IMR-90 (cell line): ENCODE measurements around the gene PCDHGA5. TPM values are rescaled to one million over a fixed set of nuclear protein-coding genes. Genes with fewer than 3 reads are reported as not detected.

Experiments used
- ATAC-seq: fragments of 200-7000 bp; cut with Tn5 transposase; 2 replicates; pipeline ENCODE4 v1.9.1; 2020; ENCODE audit warnings: low read depth, mild to moderate bottlenecking, moderate library complexity
- BruUV-seq: library from RNA; stranded (reverse); fragments of 400-500 nt; replicated peaks from 2 replicates; lab custom pipeline; 2021; lab: Mats Ljungman, UMichigan
- CTCF ChIA-PET: fragments of 300-600 bp; formaldehyde crosslinking; extraction: SDS; loops from one replicate; lab custom pipeline; 2021; ENCODE audit warnings: antibody characterized with exemption; lab: Yijun Ruan, JAX
- POLR2A ChIA-PET: fragments of 300-600 bp; sonication (Branson Sonifier 250); formaldehyde crosslinking; loops from one replicate; lab custom pipeline; 2022; ENCODE audit warnings: antibody characterized with exemption; ENCODE audit not compliant: unreplicated experiment; lab: Charles Lee
- DNase-seq: peaks from one replicate; pipeline ENCODE4 v3.0.0; 2013
- H2AFZ ChIP-seq: replicated peaks from 2 replicates; pipeline ENCODE3; 2013; ENCODE audit warnings: low read length, mild to moderate bottlenecking; ENCODE audit not compliant: poor library complexity
- H2AK5ac ChIP-seq: 2 replicates; pipeline ENCODE4 v1.6.1; 2013; ENCODE audit warnings: low read depth, low read length, inconsistent platforms
- H2AK9ac ChIP-seq: replicated peaks from 2 replicates; pipeline ENCODE3; 2013; ENCODE audit warnings: mild to moderate bottlenecking, low read depth, low read length, moderate library complexity; ENCODE audit not compliant: poor library complexity
- H2BK120ac ChIP-seq: 2 replicates; pipeline ENCODE4 v1.6.1; 2013; ENCODE audit warnings: low read depth, low read length, inconsistent platforms
- H2BK15ac ChIP-seq: 3 replicates; pipeline ENCODE4 v1.6.1; 2013; ENCODE audit warnings: low read depth, low read length, inconsistent platforms
- H2BK20ac ChIP-seq: 2 replicates; pipeline ENCODE4 v1.6.1; 2013; ENCODE audit warnings: low read depth, mild to moderate bottlenecking, inconsistent platforms, low read length, moderate library complexity
- H2BK5ac ChIP-seq: 2 replicates; pipeline ENCODE4 v1.6.1; 2013; ENCODE audit warnings: mild to moderate bottlenecking, low read depth, low read length, inconsistent platforms; ENCODE audit not compliant: poor library complexity, severe bottlenecking
- H3K14ac ChIP-seq: replicated peaks from 2 replicates; pipeline ENCODE4 v1.6.1; 2013; ENCODE audit warnings: low read depth, low read length, inconsistent platforms
- H3K18ac ChIP-seq: 2 replicates; pipeline ENCODE4 v1.6.1; 2013; ENCODE audit warnings: low read depth, low read length, control low read depth
- H3K23ac ChIP-seq: 2 replicates; pipeline ENCODE4 v1.6.1; 2013; ENCODE audit warnings: low read depth, low read length, inconsistent platforms
- H3K27ac ChIP-seq: 2 replicates; pipeline ENCODE4 v1.5.1; 2013; ENCODE audit warnings: mild to moderate bottlenecking, control low read depth, low read length; ENCODE audit not compliant: insufficient read depth
- H3K27me3 ChIP-seq: 2 replicates; pipeline ENCODE4 v1.6.1; 2013; ENCODE audit warnings: low read length; ENCODE audit not compliant: control insufficient read depth, insufficient read depth
- H3K36me3 ChIP-seq: 2 replicates; pipeline ENCODE4 v1.6.1; 2013; ENCODE audit warnings: low read length, mixed read lengths; ENCODE audit not compliant: control insufficient read depth, insufficient read depth
- H3K4ac ChIP-seq: 2 replicates; pipeline ENCODE4 v1.6.1; 2013; ENCODE audit warnings: low read depth, low read length, inconsistent platforms
- H3K4me1 ChIP-seq: 2 replicates; pipeline ENCODE4 v1.6.1; 2013; ENCODE audit warnings: low read length, mixed read lengths; ENCODE audit not compliant: control insufficient read depth, insufficient read depth
- H3K4me2 ChIP-seq: 2 replicates; pipeline ENCODE4 v1.6.1; 2013; ENCODE audit warnings: low read depth, mild to moderate bottlenecking, control low read depth, low read length, moderate library complexity
- H3K4me3 ChIP-seq: 2 replicates; pipeline ENCODE4 v1.5.1; 2013; ENCODE audit warnings: low read depth, mild to moderate bottlenecking, control low read depth, low read length, moderate library complexity; ENCODE audit not compliant: insufficient read depth
- H3K56ac ChIP-seq: 2 replicates; pipeline ENCODE4 v1.6.1; 2013; ENCODE audit warnings: low read length, inconsistent platforms; ENCODE audit not compliant: insufficient read depth; ENCODE audit errors: extremely low read depth
- H3K79me1 ChIP-seq, 2 experiments: 2 replicates each; pipeline ENCODE4 v1.6.1; 2013; ENCODE audit warnings: low read length in 2 of 2, inconsistent platforms in 1 of 2, low read depth in 1 of 2
- H3K9ac ChIP-seq: 2 replicates; pipeline ENCODE4 v1.6.1; 2013; ENCODE audit warnings: low read depth, low read length, control low read depth
- H3K9me1 ChIP-seq: 2 replicates; pipeline ENCODE4 v1.6.1; 2013; ENCODE audit warnings: low read length, inconsistent platforms; ENCODE audit not compliant: insufficient read depth
- H3K9me3 ChIP-seq: 2 replicates; pipeline ENCODE4 v1.6.1; 2013; ENCODE audit warnings: low read length; ENCODE audit not compliant: control insufficient read depth, insufficient read depth
- H4K20me1 ChIP-seq: 2 replicates; pipeline ENCODE4 v1.6.1; 2013; ENCODE audit warnings: low read length, inconsistent platforms; ENCODE audit not compliant: insufficient read depth
- H4K5ac ChIP-seq: 2 replicates; pipeline ENCODE4 v1.6.1; 2013; ENCODE audit warnings: mild to moderate bottlenecking, low read depth, low read length, control low read depth
- H4K8ac ChIP-seq, 2 experiments: 2 replicates each; pipeline ENCODE4 v1.6.1; 2013; ENCODE audit warnings: low read depth in 2 of 2, low read length in 2 of 2, control low read depth in 1 of 2, inconsistent platforms in 1 of 2
- H4K91ac ChIP-seq: 2 replicates; pipeline ENCODE4 v1.6.1; 2013; ENCODE audit warnings: low read depth, low read length, inconsistent platforms; ENCODE audit not compliant: insufficient read depth
- BHLHE40 ChIP-seq: fragments of 150-350 bp; IDR thresholded peaks from 2 replicates; pipeline ENCODE4 v1.6.1; 2016; ENCODE audit warnings: mild to moderate bottlenecking, low read depth, low read length
- CHD1 ChIP-seq: IDR thresholded peaks from 2 replicates; pipeline ENCODE4 v1.6.1; 2012; ENCODE audit warnings: low read depth, low read length, improper control_type of control experiment
- CTCF ChIP-seq: conservative IDR thresholded peaks from 2 replicates; pipeline ENCODE4 v1.5.1; 2012; ENCODE audit warnings: mild to moderate bottlenecking, low read depth, low read length, improper control_type of control experiment
- ELK1 ChIP-seq: fragments of 150-350 bp; IDR thresholded peaks from 2 replicates; pipeline ENCODE4 v1.6.1; 2016; ENCODE audit warnings: low read depth, mild to moderate bottlenecking, low read length, moderate library complexity, borderline replicate concordance
- FOS ChIP-seq: fragments of 150-350 bp; IDR thresholded peaks from 2 replicates; pipeline ENCODE4 v1.6.1; 2016; ENCODE audit warnings: low read depth, low read length
- MAZ ChIP-seq: IDR thresholded peaks from 2 replicates; pipeline ENCODE4 v1.6.1; 2012; ENCODE audit warnings: low read depth, mild to moderate bottlenecking, low read length, improper control_type of control experiment, moderate library complexity, borderline replicate concordance
- POLR2A ChIP-seq: IDR thresholded peaks from 2 replicates; pipeline ENCODE4 v1.6.1; 2012; ENCODE audit warnings: mild to moderate bottlenecking, low read depth, low read length
- RAD21 ChIP-seq: IDR thresholded peaks from 2 replicates; pipeline ENCODE4 v1.6.1; 2012; ENCODE audit warnings: low read length, improper control_type of control experiment
- SMC3 ChIP-seq: fragments of 150-350 bp; IDR thresholded peaks from 2 replicates; pipeline ENCODE4 v1.6.1; 2016; ENCODE audit warnings: low read depth, mild to moderate bottlenecking, antibody characterized with exemption, low read length, moderate library complexity
- WGBS, 2 experiments: methylation state at CpG; one replicate each; pipeline versions ENCODE4 v1.1.5 to v1.1.7; 2013; ENCODE audit warnings: missing lambda C conversion rate in 2 of 2; ENCODE audit not compliant: insufficient read length in 1 of 2; ENCODE audit errors: extremely low coverage in 2 of 2; 5-methylcytosine and 5-hydroxymethylcytosine counted together
- dilution Hi-C: fragments of 300-500 bp; cut with HindIII; formaldehyde crosslinking; loops from one replicate; pipeline ENCODE4 v1.14.3; 2018; ENCODE audit warnings: low sequenced_read_pairs; ENCODE audit not compliant: unreplicated experiment
- in situ Hi-C: fragments of 300-500 bp; cut with MboI; formaldehyde crosslinking; loops from 3 replicates; pipeline ENCODE4 v1.14.3; 2019; ENCODE audit warnings: low sequenced_read_pairs, inconsistent platforms, mixed read lengths
- intact Hi-C: fragments of 100-400 bp; cut with micrococcal nuclease; formaldehyde crosslinking; loops from 2 replicates; pipeline ENCODE4 v1.10.0; 2022
- polyA plus RNA-seq, 3 experiments: library from polyadenylated mRNA; depleted of rRNA; stranded (reverse); fragments of >200 nt; gene quantifications; 2 replicates each; pipeline ENCODE4 v1.2.3, GENCODE V29; 2012; ENCODE audit warnings: low replicate concordance in 1 of 3
- total RNA-seq: library from RNA; depleted of rRNA; stranded (reverse); fragments of >200 nt; gene quantifications from 2 replicates; pipeline ENCODE4 v1.2.3, GENCODE V29; 2012

The PCDHGA5 gene
- total and polyA plus RNA-seq, 2 of the 4 experiments (the other 2 are of a cell fraction) = 1.3 to 2.0 TPM

DNA sequence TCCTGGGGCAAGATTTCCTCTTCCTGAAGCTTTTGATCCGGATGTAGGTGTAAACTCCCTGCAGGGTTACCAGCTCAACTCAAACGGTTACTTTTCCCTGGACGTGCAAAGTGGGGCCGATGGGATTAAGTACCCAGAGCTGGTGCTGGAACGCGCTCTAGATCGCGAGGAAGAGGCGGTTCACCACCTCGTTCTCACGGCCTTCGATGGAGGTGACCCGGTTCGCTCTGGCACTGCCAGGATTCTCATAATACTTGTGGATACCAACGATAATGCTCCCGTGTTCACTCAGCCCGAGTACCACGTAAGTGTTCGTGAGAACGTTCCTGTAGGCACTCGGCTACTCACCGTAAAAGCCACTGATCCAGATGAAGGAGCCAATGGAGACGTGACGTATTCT lies 8.3 kb upstream of the PCDHGA5 start:
- Histone ChIP-seq H3K14ac (no peak overlapping the region), H2BK20ac (no peak overlapping the region), H3K9me3 (peaks cover 60% of the 10 kb centered on the region), H3K4me1 (no peaks in the 10 kb centered on the region), H3K4me3 (no peak overlapping the region), H2BK15ac (no peak overlapping the region), H2AFZ (no peak overlapping the region), H2BK120ac (no peak overlapping the region), H3K9ac (no peak overlapping the region), H3K36me3 (peaks cover 5% of the 10 kb centered on the region; the same call in 1 of the 2 replicates), H4K5ac (no peak overlapping the region; the same call in 1 of the 2 replicates), H4K8ac (no peak overlapping the region), H3K4ac (no peak overlapping the region), H3K9me1 (no peaks in the 10 kb centered on the region), H3K18ac (no peak overlapping the region), H4K91ac (no peak overlapping the region), H3K23ac (no peak overlapping the region), H2AK9ac (no peak overlapping the region), H3K56ac (no peak overlapping the region), H3K27ac (no peak overlapping the region), H3K79me1 (no peaks in the 10 kb centered on the region), H2AK5ac (no peak overlapping the region), H3K27me3 (no peaks in the 10 kb centered on the region), H2BK5ac (no peak overlapping the region), H3K4me2 (peak overlapping the region; percentile 85; the same call in 1 of the 2 replicates), H4K20me1 (no peaks in the 10 kb centered on the region)
- ATAC-seq (no peak), DNase-seq (no peak)
- in situ Hi-C loops (no loop called here), intact Hi-C loops (no loop called here), dilution Hi-C loops (no loop called here)
- no TSS peak for BruUV-seq
- 48% methylated on average over 17 of the region's 24 CpGs; no CpG with 5 or more reads in 1 of the 2 experiments for WGBS, 2 experiments
- CTCF ChIA-PET = no interaction called here
- TF ChIP-seq MAZ = no peak
- no peak for TF ChIP-seq CHD1
- no peak for TF ChIP-seq ELK1
- no peak for TF ChIP-seq RAD21
- TF ChIP-seq FOS = no peak
- TF ChIP-seq BHLHE40 = no peak
- no peak for TF ChIP-seq SMC3
- TF ChIP-seq CTCF = no peak
- TF ChIP-seq POLR2A = no peak
- POLR2A ChIA-PET = no interaction called here
